PC-9 (cell line): ENCODE measurements around the gene PCDHGC4. TPM values are rescaled to one million over a fixed set of nuclear protein-coding genes. Genes with fewer than 3 reads are reported as not detected.

Experiments
- BruUV-seq: library from RNA; stranded (reverse); fragments of 400-500 nt; replicated peaks from 2 replicates; lab custom pipeline; 2021; lab: Mats Ljungman, UMichigan
- CTCF ChIA-PET: fragments of 300-600 bp; sonication (Branson Sonifier 250); formaldehyde crosslinking; loops from one replicate; lab custom pipeline; 2022; ENCODE audit warnings: antibody characterized with exemption; lab: Charles Lee
- POLR2A ChIA-PET: fragments of 300-600 bp; sonication (Branson Sonifier 250); formaldehyde crosslinking; loops from one replicate; lab custom pipeline; 2022; ENCODE audit warnings: antibody characterized with exemption; ENCODE audit not compliant: unreplicated experiment; lab: Charles Lee
- DNase-seq, 2 experiments: peaks; one replicate each; pipeline versions ENCODE4 v3.0.0 to v3.0.0-alpha.2; 2015 to 2022; ENCODE audit warnings: mixed read lengths in 1 of 2
- H2AFZ ChIP-seq: fragments of 200-600 bp; sonication (generic); 2 replicates; pipeline ENCODE4 v1.8.1; 2017; ENCODE audit warnings: antibody characterized with exemption
- H3F3A ChIP-seq: fragments of 200-600 bp; sonication (generic); 2 replicates; pipeline ENCODE4 v1.8.1; 2017; ENCODE audit warnings: antibody characterized with exemption, mild to moderate bottlenecking, low read depth; ENCODE audit not compliant: insufficient read depth
- H3K27ac ChIP-seq: fragments of 200-600 bp; sonication (generic); 2 replicates; pipeline ENCODE4 v1.6.1; 2016; ENCODE audit warnings: mixed run types
- H3K27me3 ChIP-seq: fragments of 200-600 bp; sonication (generic); 2 replicates; pipeline ENCODE4 v1.6.1; 2016; ENCODE audit warnings: low read depth, mixed run types; ENCODE audit not compliant: insufficient read depth
- H3K36me3 ChIP-seq: fragments of 200-600 bp; sonication (generic); 2 replicates; pipeline ENCODE4 v1.6.1; 2016; ENCODE audit warnings: low read depth, mixed run types
- H3K4me1 ChIP-seq: fragments of 200-600 bp; sonication (generic); replicated peaks from 2 replicates; pipeline ENCODE4 v1.6.1; 2016; ENCODE audit warnings: mixed run types; ENCODE audit not compliant: insufficient read depth
- H3K4me2 ChIP-seq: fragments of 200-600 bp; sonication (generic); 2 replicates; pipeline ENCODE4 v1.6.1; 2017; ENCODE audit warnings: mixed run types
- H3K4me3 ChIP-seq: fragments of 200-600 bp; sonication (generic); 2 replicates; pipeline ENCODE4 v1.6.1; 2016; ENCODE audit warnings: mixed run types
- H3K79me2 ChIP-seq: fragments of 200-600 bp; sonication (generic); 2 replicates; pipeline ENCODE4 v1.6.1; 2017; ENCODE audit warnings: low read depth, mixed run types
- H3K9me2 ChIP-seq: fragments of 200-600 bp; sonication (generic); 2 replicates; pipeline ENCODE4 v1.8.1; 2017; ENCODE audit warnings: mild to moderate bottlenecking; ENCODE audit not compliant: insufficient read depth
- H3K9me3 ChIP-seq: fragments of 200-600 bp; sonication (generic); 2 replicates; pipeline ENCODE4 v1.8.1; 2016; ENCODE audit warnings: low read depth; ENCODE audit not compliant: insufficient read depth
- H4K20me1 ChIP-seq: fragments of 200-600 bp; sonication (generic); 2 replicates; pipeline ENCODE4 v1.8.1; 2017; ENCODE audit not compliant: insufficient read depth
- EZH2 ChIP-seq: fragments of 200-600 bp; sonication (generic); IDR thresholded peaks from 2 replicates; pipeline ENCODE4 v1.8.0; 2017; ENCODE audit warnings: antibody characterized with exemption, low read depth
- intact Hi-C: fragments of 100-400 bp; cut with micrococcal nuclease; formaldehyde crosslinking; loops from one replicate; pipeline ENCODE4 v1.10.0; 2022; ENCODE audit not compliant: unreplicated experiment
- total RNA-seq: library from RNA; stranded (reverse); gene quantifications from 2 replicates; pipeline ENCODE4 v1.2.3, GENCODE V29; 2021
- TF ChIP-seq, protein P1 (sequence below): fragments of 200-600 bp; sonication (generic); conservative IDR thresholded peaks from 2 replicates; pipeline ENCODE4 v1.6.1; 2017; ENCODE audit warnings: mixed run types, antibody characterized with exemption, mild to moderate bottlenecking, moderate library complexity

PCDHGC4 gene
- total RNA-seq, 1 experiment from 2014 or later: not detected

DNA sequence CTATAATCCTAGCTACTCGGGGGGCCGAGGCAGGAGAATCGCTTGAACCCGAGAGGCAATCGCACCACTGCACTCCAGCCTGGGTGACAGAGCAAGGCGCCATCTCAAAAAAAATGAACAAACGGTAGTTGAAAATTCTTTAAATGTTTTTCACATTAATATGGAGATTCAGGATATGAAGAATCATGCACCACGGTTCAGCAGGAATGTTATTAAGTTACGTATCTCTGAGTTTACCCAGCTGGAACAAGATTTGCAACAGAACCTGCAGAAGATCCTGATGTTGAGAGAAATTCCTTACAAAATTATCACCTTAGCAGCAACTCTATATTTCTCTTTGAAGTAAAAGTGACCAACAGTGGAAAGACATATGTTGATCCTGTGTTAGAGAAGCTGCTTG is 44.5 kb upstream of the PCDHGC4 start:
- Histone ChIP-seq H3K79me2 (no peaks in the 10 kb centered on the region), H3K4me2 (no peak overlapping the region), H3F3A (no peaks in the 10 kb centered on the region), H2AFZ (no peak overlapping the region), H3K4me3 (no peak overlapping the region), H3K4me1 (no peaks in the 10 kb centered on the region), H3K9me3 (no peaks in the 10 kb centered on the region), H4K20me1 (no peaks in the 10 kb centered on the region), H3K27ac (no peak overlapping the region), H3K27me3 (peaks cover 23% of the 10 kb centered on the region; the same call in 1 of the 2 replicates), H3K9me2 (no peaks in the 10 kb centered on the region), H3K36me3 (no peaks in the 10 kb centered on the region)
- BruUV-seq: no TSS peak
- CTCF ChIA-PET: no interaction called here
- no peak for TF ChIP-seq EZH2
- TF ChIP-seq, protein P1, sequence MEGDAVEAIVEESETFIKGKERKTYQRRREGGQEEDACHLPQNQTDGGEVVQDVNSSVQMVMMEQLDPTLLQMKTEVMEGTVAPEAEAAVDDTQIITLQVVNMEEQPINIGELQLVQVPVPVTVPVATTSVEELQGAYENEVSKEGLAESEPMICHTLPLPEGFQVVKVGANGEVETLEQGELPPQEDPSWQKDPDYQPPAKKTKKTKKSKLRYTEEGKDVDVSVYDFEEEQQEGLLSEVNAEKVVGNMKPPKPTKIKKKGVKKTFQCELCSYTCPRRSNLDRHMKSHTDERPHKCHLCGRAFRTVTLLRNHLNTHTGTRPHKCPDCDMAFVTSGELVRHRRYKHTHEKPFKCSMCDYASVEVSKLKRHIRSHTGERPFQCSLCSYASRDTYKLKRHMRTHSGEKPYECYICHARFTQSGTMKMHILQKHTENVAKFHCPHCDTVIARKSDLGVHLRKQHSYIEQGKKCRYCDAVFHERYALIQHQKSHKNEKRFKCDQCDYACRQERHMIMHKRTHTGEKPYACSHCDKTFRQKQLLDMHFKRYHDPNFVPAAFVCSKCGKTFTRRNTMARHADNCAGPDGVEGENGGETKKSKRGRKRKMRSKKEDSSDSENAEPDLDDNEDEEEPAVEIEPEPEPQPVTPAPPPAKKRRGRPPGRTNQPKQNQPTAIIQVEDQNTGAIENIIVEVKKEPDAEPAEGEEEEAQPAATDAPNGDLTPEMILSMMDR: no peak
- POLR2A ChIA-PET: no interaction called here
- no peak for DNase-seq
- intact Hi-C loops: no loop called here

DNA sequence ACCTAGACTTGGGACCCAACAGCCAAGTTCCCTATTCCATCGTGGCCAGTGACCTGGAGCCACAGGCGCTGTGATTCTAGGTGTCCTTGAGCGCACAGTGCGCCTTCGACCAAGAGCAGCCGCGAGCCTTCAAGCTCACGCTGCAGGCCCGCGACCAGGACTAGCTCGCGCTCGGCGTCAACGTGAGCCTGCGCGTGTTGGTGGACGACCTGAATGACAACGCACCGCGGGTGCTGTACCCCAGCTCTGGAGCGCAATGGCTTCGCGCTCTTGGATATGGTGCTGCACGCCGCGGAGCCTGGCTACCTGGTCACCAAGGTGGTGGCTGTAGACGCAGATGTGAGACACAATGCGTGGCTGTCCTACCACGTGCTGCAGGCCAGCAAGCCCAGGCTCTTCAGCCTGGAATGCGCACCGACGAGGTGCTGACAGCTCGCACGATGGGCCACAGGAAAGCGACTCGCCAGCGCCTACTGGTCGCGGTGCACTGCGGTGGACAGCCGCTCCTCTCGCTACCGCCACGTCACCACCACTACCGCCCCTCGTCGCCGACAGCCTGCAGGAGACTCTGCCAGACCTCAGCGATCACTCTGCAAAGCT is 43.2 kb upstream of the PCDHGC4 start:
- Histone ChIP-seq H3F3A (no peaks in the 10 kb centered on the region), H3K36me3 (no peaks in the 10 kb centered on the region), H3K9me2 (no peaks in the 10 kb centered on the region), H3K79me2 (no peaks in the 10 kb centered on the region), H3K9me3 (no peaks in the 10 kb centered on the region), H3K27me3 (0 out of 2 replicates have a peak, but pooled peaks cover 12% of the 10 kb centered on the region), H2AFZ (no peak overlapping the region), H4K20me1 (no peaks in the 10 kb centered on the region), H3K4me1 (no peaks in the 10 kb centered on the region), H3K4me3 (no peak overlapping the region), H3K4me2 (no peak overlapping the region), H3K27ac (no peak overlapping the region)
- ChIA-PET CTCF (no interaction called here), POLR2A (no interaction called here)
- TF ChIP-seq EZH2: no peak
- TF ChIP-seq, protein P1: no peak
- intact Hi-C loops: no loop called here
- BruUV-seq: no TSS peak
- DNase-seq: no peak

DNA sequence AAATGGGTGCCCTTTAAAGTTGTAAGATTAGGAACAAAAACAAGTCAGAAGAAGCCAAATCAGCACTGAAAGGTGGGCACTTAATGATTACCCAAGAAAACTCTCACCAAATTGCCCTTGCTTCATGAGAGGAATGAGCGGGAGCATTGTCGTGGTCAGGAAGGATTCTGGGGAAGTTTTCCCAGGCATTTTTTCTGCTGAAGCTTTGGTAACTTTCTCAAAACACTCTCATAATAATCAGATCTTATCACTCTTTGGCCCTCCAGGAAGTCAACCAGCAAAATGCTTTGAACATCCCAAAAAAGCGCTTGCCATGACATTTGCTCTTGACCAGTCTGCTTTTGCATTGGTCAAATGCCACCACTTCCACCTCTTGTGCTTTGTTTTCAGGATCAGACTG is 19.5 kb upstream of the PCDHGC4 start:
- POLR2A ChIA-PET: no interaction called here
- BruUV-seq: no TSS peak
- CTCF ChIA-PET: interaction anchor here (1.1 kb wide), 1 partner anchor 13 kb away, joined by 5 read pairs; no protein-coding TSS in a partner anchor

More for the DNA sequence above, 19.5 kb upstream of the PCDHGC4 start:
- no peak for DNase-seq
- intact Hi-C loops: no loop called here
- Histone ChIP-seq H3K4me2 (no peak overlapping the region), H3K36me3 (no peaks in the 10 kb centered on the region), H2AFZ (no peak overlapping the region), H3K27ac (no peak overlapping the region), H4K20me1 (no peaks in the 10 kb centered on the region), H3K9me2 (no peaks in the 10 kb centered on the region), H3K4me3 (no peak overlapping the region), H3K9me3 (no peaks in the 10 kb centered on the region), H3K27me3 (no peaks in the 10 kb centered on the region), H3K4me1 (no peaks in the 10 kb centered on the region), H3K79me2 (no peaks in the 10 kb centered on the region), H3F3A (no peaks in the 10 kb centered on the region)
- TF ChIP-seq, protein P1: no peak
- no peak for TF ChIP-seq EZH2
